Heart left ventricle (tissue), 16 donors: ENCODE data around the gene NFATC1. TPM values are rescaled to one million over a fixed set of nuclear protein-coding genes. Genes with fewer than 3 reads are reported as not detected.

Experiments used
- ATAC-seq, 4 donors: fragments of 200-7000 bp; cut with Tn5 transposase; one replicate each; pipeline ENCODE4 v1.9.1; 2020 to 2022; ENCODE audit warnings: moderate library complexity in 4 of 4, mild to moderate bottlenecking in 3 of 4, moderate number of reproducible peaks in 1 of 4
- DNase-seq, 5 donors: peaks; one replicate each; pipeline ENCODE4 v3.0.0-alpha.2; 2020
- H3K27ac ChIP-seq, 12 donors: fragments of 200-600 bp; sonication (generic) in 4 of 12; one replicate each; pipeline versions ENCODE4 v1.5.0 to v1.8.0; 2016 to 2022; ENCODE audit warnings: mild to moderate bottlenecking in 2 of 12
- H3K27me3 ChIP-seq, 9 donors: fragments of 200-600 bp; sonication (generic) in 2 of 9; one replicate each; pipeline versions ENCODE4 v1.5.1 to v1.8.0; 2016 to 2022; ENCODE audit warnings: mild to moderate bottlenecking in 3 of 9
- H3K36me3 ChIP-seq, 9 donors: fragments of 200-600 bp; sonication (generic) in 2 of 9; one replicate each; pipeline versions ENCODE4 v1.5.0 to v1.8.0; 2018 to 2022; ENCODE audit warnings: mild to moderate bottlenecking in 2 of 9
- H3K4me1 ChIP-seq, 12 donors: fragments of 200-600 bp; sonication (generic) in 4 of 12; one replicate each; pipeline versions ENCODE4 v1.5.0 to v1.8.0; 2016 to 2022; ENCODE audit warnings: mild to moderate bottlenecking in 3 of 12
- H3K4me3 ChIP-seq, 12 donors: fragments of 200-600 bp; sonication (generic) in 4 of 12; one replicate each; pipeline versions ENCODE4 v1.5.0 to v1.8.0; 2017 to 2022; ENCODE audit warnings: mild to moderate bottlenecking in 9 of 12, moderate library complexity in 4 of 12
- H3K9me3 ChIP-seq, 12 donors: fragments of 200-600 bp; sonication (generic) in 4 of 12; one replicate each; pipeline versions ENCODE4 v1.5.0 to v1.8.0; 2016 to 2022; ENCODE audit warnings: mild to moderate bottlenecking in 1 of 12
- CTCF ChIP-seq, 12 donors: fragments of 200-600 bp; sonication (generic) in 4 of 12; IDR thresholded peaks; one replicate each; pipeline versions ENCODE4 v1.5.0 to v1.8.0; 2018 to 2022; ENCODE audit warnings: antibody characterized with exemption in 12 of 12, mild to moderate bottlenecking in 5 of 12
- POLR2A ChIP-seq, 2 donors: fragments of 450-650 bp; IDR thresholded peaks; one replicate each; pipeline ENCODE4 v1.6.1; 2017; ENCODE audit warnings: antibody characterized with exemption in 2 of 2, mild to moderate bottlenecking in 2 of 2, moderate library complexity in 2 of 2
- WGBS, 4 donors: extraction: QIAGEN DNeasy Blood & Tissue Kit in 2 of 4; methylation state at CpG; one replicate each; pipeline versions ENCODE4 v1.1.5 to v1.1.7; 2013 to 2018; 5-methylcytosine and 5-hydroxymethylcytosine counted together
- intact Hi-C, 10 donors: fragments of 100-400 bp; cut with DNase I; formaldehyde crosslinking; loops; one replicate each; pipeline versions ENCODE4 v1.11.1 to v1.14.2; 2022
- polyA plus RNA-seq, 2 donors: library from polyadenylated mRNA; stranded (reverse); fragments of 200-250 nt; gene quantifications; one replicate each; pipeline ENCODE4 v1.2.3, GENCODE V29; 2013
- total RNA-seq, 9 donors: library from RNA; depleted of rRNA in 2 of 9; stranded (reverse); fragments of >200 nt in 2 of 9; fragmentation: NEBNext Ultra II Directional in 3 of 9; extraction: Animal tissue kit (Norgen Biotek cat#: 25700) in 3 of 9; gene quantifications; one replicate each; pipeline versions ENCODE4 v1.1.0 to v1.2.4, GENCODE V29; 2016 to 2023
- donor health status: ischemic (EF 13 %, LVEDD 7.1; RV severe dilation, severe dysfunction).
- donor health status: healthy with polysubstance abuse.
- donor health status: DM: no; HTN: yes; CAD: no.
- donor health status: DM: no; HTN: no; CAD: no.
- donor health status: ischemic (EF 25% LVEDD 6.9; RV normal size, moderate dysfunction).
- donor health status: ischemic (EF 25% LVEDD 5.7; RV mildly dilated, moderate dysfunction).
- donor health status: healthy.
- donor health status: DM: yes; HTN: yes; CAD: no.
- donor health status: ischemic (EF 35%, LVEDD 5.7; RV mildly dilated, moderate dysfunction).
- donor health status: nonischemic (EF 11% LVEDD 7.7; RV severe dilation, severe dysfunction).
- donor health status: DM: yes; HTN: yes; CAD: no.
- donor health status: PGD.
- donor health status: ischemic (EF 29% LVEDD 5.4; RV normal size, mild dysfunction).
- donor health status: nonischemic (EF 23%, LVEDD 6.1; RV moderate dilation, normal function).

Gene NFATC1
- total and polyA plus RNA-seq, 11 donors = 6.5 to 26.7 (median 15.3) TPM

- Histone ChIP-seq H3K27ac (no peak overlapping the region), H3K36me3 (peaks cover 0 to 22% (median 0%) of the 10 kb centered on the region in 9 donors), H3K27me3 (no peaks in the 10 kb centered on the region), H3K4me1 (no peaks in the 10 kb centered on the region), H3K4me3 (no peak overlapping the region), H3K9me3 (no peaks in the 10 kb centered on the region)
- 82 to 91% (median 89%) methylated on average over 13 of the region's 13 CpGs for WGBS, 4 donors
- no peak for ATAC-seq
- DNase-seq = no peak
- intact Hi-C loops = no loop called here
- TF ChIP-seq POLR2A (IDR thresholded peaks at IDR 0.05) (no peak), CTCF (IDR thresholded peaks at IDR 0.05) (no peak)
Observed at GRCh38 chr18:79476918-79477571, 81.3 kb downstream of the NFATC1 start.

- intact Hi-C loops = no loop called here
- peak in 3 of 5 donors; percentile 9 to 20 (median 17) for DNase-seq
- Histone ChIP-seq H3K9me3 (no peaks in the 10 kb centered on the region), H3K36me3 (peaks cover 0 to 19% (median 0%) of the 10 kb centered on the region in 9 donors), H3K27me3 (no peaks in the 10 kb centered on the region), H3K27ac (no peak overlapping the region), H3K4me3 (no peak overlapping the region), H3K4me1 (no peaks in the 10 kb centered on the region)
- TF ChIP-seq CTCF (IDR thresholded peaks at IDR 0.05) (no peak), POLR2A (IDR thresholded peaks at IDR 0.05) (no peak)
- ATAC-seq = no peak
- WGBS, 4 donors = 90 to 91% (median 90%) methylated on average over 15 to 22 of the region's 22 CpGs
Observed at GRCh38 chr18:79477711-79478483, 82.2 kb downstream of the NFATC1 start.

GRCh38 chr18:79478484-79479115 is 82.9 kb downstream of the NFATC1 start:
- Histone ChIP-seq H3K4me1 (no peaks in the 10 kb centered on the region), H3K36me3 (peaks cover 0 to 15% (median 0%) of the 10 kb centered on the region in 9 donors), H3K4me3 (no peak overlapping the region), H3K27ac (no peak overlapping the region), H3K9me3 (no peaks in the 10 kb centered on the region), H3K27me3 (no peaks in the 10 kb centered on the region)
- ATAC-seq (no peak), DNase-seq (peak in 2 of 5 donors; percentile 9 to 58)
- TF ChIP-seq CTCF (IDR thresholded peaks at IDR 0.05) (no peak), POLR2A (IDR thresholded peaks at IDR 0.05) (no peak)
- intact Hi-C loops = no loop called here
- WGBS, 4 donors = 93 to 97% (median 95%) methylated on average over 15 to 33 of the region's 33 CpGs
